ENCODE data around the gene LINGO1.

GRCh38 chr15:77626002-77626401 is 6.7 kb downstream of the LINGO1 start:
- TF ChIP-seq EZH2 (IDR thresholded peaks at IDR 0.05; ENCODE audit: low read length, missing control alignments) (no peak), CTCF (conservative IDR thresholded peaks at IDR 0.05 in 1 of 2, IDR thresholded peaks at IDR 0.05 in 1 of 2; ENCODE audit: low read depth in 1 of 2, low read length in 2 of 2) (no peak)

Data from fibroblast of lung (primary cell).